Endodermal cell (in vitro differentiated cells): ENCODE measurements around the gene RGS6. TPM values are rescaled to one million over a fixed set of nuclear protein-coding genes. Genes with fewer than 3 reads are reported as not detected.
A peak's percentile ranks its signal among the peaks of the same experiment; 100 is the strongest.

Experiments used
- DNase-seq: peaks from one replicate; pipeline ENCODE4 v3.0.0-alpha.2; 2017
- H3K27ac ChIP-seq: 2 replicates; pipeline ENCODE4 v1.5.1; 2013; ENCODE audit warnings: mild to moderate bottlenecking, low read depth, low read length, moderate library complexity
- H3K27me3 ChIP-seq: 2 replicates; pipeline ENCODE4 v1.6.1; 2013; ENCODE audit warnings: mild to moderate bottlenecking, low read length, moderate library complexity; ENCODE audit not compliant: insufficient read depth, control insufficient read depth, poor library complexity, severe bottlenecking
- H3K36me3 ChIP-seq: 2 replicates; pipeline ENCODE4 v1.7.0; 2013; ENCODE audit warnings: mild to moderate bottlenecking, low read length, moderate library complexity; ENCODE audit not compliant: control insufficient read depth, insufficient read depth
- H3K4me1 ChIP-seq: one replicate; pipeline ENCODE4 v1.7.0; 2013; ENCODE audit warnings: low read length; ENCODE audit not compliant: control insufficient read depth, insufficient read depth
- H3K4me3 ChIP-seq: 2 replicates; pipeline ENCODE4 v1.5.1; 2013; ENCODE audit warnings: mild to moderate bottlenecking, low read length, moderate library complexity
- H3K9ac ChIP-seq: 2 replicates; pipeline ENCODE4 v1.6.1; 2013; ENCODE audit warnings: mild to moderate bottlenecking, low read length, moderate library complexity; ENCODE audit not compliant: poor library complexity, severe bottlenecking; ENCODE audit errors: extremely low read depth
- H3K9me3 ChIP-seq: 2 replicates; pipeline ENCODE4 v1.6.1; 2013; ENCODE audit warnings: mild to moderate bottlenecking, low read length, moderate library complexity; ENCODE audit not compliant: control insufficient read depth
- H3K27ac Mint-ChIP-seq: 2 replicates; pipeline ENCODE4 v1.8.0; 2020; ENCODE audit warnings: mixed read lengths
- H3K27me3 Mint-ChIP-seq: 2 replicates; pipeline ENCODE4 v1.8.0; 2021; ENCODE audit warnings: mild to moderate bottlenecking, mixed read lengths; ENCODE audit not compliant: insufficient read depth
- H3K36me3 Mint-ChIP-seq: 2 replicates; pipeline ENCODE4 v1.8.0; 2020; ENCODE audit warnings: low read depth, mixed read lengths
- H3K4me1 Mint-ChIP-seq: 2 replicates; pipeline ENCODE4 v1.8.0; 2020; ENCODE audit warnings: mixed read lengths
- H3K4me3 Mint-ChIP-seq: 2 replicates; pipeline ENCODE4 v1.8.0; 2020; ENCODE audit warnings: mild to moderate bottlenecking, moderate library complexity, mixed read lengths
- H3K9me3 Mint-ChIP-seq: 2 replicates; pipeline ENCODE4 v1.8.0; 2020; ENCODE audit warnings: mild to moderate bottlenecking, mixed read lengths
- CTCF ChIP-seq: fragments of 200-600 bp; sonication (generic); conservative IDR thresholded peaks from 2 replicates; pipeline ENCODE4 v1.5.0; 2021; ENCODE audit warnings: antibody characterized with exemption, mild to moderate bottlenecking
- WGBS, 2 experiments: methylation state at CpG; one replicate each; pipeline versions ENCODE4 v1.1.5 to v1.1.7; 2013; ENCODE audit warnings: missing lambda C conversion rate in 2 of 2, mixed read lengths in 1 of 2; ENCODE audit not compliant: insufficient coverage in 1 of 2, insufficient read length in 1 of 2; 5-methylcytosine and 5-hydroxymethylcytosine counted together
- total RNA-seq, 2 donors: library from RNA; stranded (reverse); fragmentation: NEBNext Ultra II Directional in 1 of 2; extraction: Animal tissue kit (Norgen Biotek cat#: 25700) in 1 of 2; gene quantifications; 2 replicates in 1 of 2; 3 replicates in 1 of 2; pipeline ENCODE4 v1.2.1, GENCODE V29; 2021

RGS6 gene
- total RNA-seq, 2 donors from 2014 or later: 10.1 to 16.3 TPM

DNA sequence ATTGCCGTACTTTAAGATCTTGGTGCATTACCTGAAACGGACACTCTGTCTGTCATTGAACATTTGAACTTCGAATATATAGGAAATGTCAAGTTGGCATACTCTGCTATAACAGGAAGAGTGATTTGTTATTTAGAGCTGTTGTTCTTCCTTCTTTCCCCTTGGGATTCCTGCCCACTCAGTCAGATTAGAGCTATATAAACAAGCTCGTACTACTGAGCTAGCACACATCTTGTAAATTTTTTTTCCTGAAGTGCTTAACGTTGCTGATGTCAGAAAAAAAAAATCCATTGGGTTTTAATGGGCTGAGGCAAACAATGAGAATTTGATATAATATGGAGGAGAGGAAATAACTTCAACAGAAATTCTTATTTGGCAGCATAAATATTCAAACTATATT lies 26.8 kb downstream of the RGS6 start:
- Mint-ChIP-seq H3K27me3 (no peaks in the 10 kb centered on the region), H3K4me3 (no peak overlapping the region), H3K27ac (no peak overlapping the region), H3K9me3 (peaks cover 2% of the 10 kb centered on the region), H3K4me1 (peaks cover 39% of the 10 kb centered on the region), H3K36me3 (peaks cover 4% of the 10 kb centered on the region)
- no peak for DNase-seq
- TF ChIP-seq CTCF: no peak
- Histone ChIP-seq H3K27me3 (no peaks in the 10 kb centered on the region), H3K4me1 (peaks cover 5% of the 10 kb centered on the region), H3K9me3 (peaks cover 7% of the 10 kb centered on the region), H3K9ac (no peak overlapping the region), H3K27ac (no peak overlapping the region), H3K4me3 (no peak overlapping the region), H3K36me3 (peaks cover 4% of the 10 kb centered on the region)
- 81 to 90% methylated on average over 2 to 5 of the region's 5 CpGs for WGBS, 2 experiments

DNA sequence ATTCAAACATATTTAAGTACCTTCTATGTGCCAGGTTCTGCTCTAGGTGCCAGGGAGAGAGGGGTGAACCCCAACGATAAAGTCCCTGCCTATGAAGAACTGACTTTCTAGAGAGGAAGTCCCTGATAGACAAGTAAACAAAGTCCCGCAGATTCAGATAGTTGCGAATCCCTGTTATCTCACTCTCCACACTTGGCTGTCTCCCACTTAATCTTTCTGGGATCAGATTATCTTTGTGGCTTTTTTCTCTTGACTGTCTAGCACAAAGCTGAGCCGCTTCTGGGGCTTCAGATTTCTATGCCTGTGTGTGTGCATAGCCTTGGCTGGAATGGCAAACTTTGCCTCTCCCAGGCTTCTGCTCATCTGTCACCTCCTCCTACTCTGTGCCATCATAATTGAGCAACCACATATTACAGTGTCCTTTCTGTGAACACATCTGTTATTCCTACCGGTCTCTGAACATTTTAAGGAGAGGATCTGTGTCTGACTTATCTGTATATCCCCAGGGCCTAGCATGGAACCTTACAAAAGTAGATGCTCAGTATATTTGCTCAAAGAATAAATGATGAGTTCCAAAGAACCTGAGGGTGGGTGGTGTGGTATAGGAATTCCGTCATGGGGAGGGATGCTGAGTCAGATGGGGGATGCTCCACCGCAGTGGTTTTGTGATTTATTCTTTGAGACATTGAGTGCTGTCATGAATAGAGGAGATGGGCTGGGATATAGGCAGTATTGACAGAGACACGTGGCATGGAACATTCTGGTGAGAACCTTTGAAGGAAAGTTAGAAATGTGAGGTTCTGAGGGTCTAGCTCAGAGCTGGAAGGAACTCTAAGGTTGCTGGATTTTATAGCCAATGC lies 28.5 kb downstream of the RGS6 start:
- H3K36me3 ChIP-seq: peaks cover 4% of the 10 kb centered on the region
- Mint-ChIP-seq H3K27ac (peak overlapping the region; percentile 4), H3K9me3 (no peaks in the 10 kb centered on the region), H3K36me3 (peaks cover 4% of the 10 kb centered on the region), H3K4me1 (peaks cover 38% of the 10 kb centered on the region), H3K4me3 (no peak overlapping the region), H3K27me3 (no peaks in the 10 kb centered on the region)
- H3K9me3 ChIP-seq: peaks cover 4% of the 10 kb centered on the region
- DNase-seq: no peak
- no peak for TF ChIP-seq CTCF
- no peak overlapping the region for H3K9ac ChIP-seq
- H3K27ac ChIP-seq: no peak overlapping the region
- no peaks in the 10 kb centered on the region for H3K27me3 ChIP-seq
- peak overlapping the region; percentile 42 for H3K4me3 ChIP-seq
- H3K4me1 ChIP-seq: peaks cover 8% of the 10 kb centered on the region
- WGBS, 2 experiments: 81% methylated on average over 7 to 8 of the region's 8 CpGs

- Histone ChIP-seq H3K36me3 (peaks cover 4% of the 10 kb centered on the region), H3K4me3 (peak overlapping the region; percentile 42), H3K9ac (no peak overlapping the region), H3K9me3 (no peaks in the 10 kb centered on the region), H3K27ac (no peak overlapping the region), H3K4me1 (peaks cover 8% of the 10 kb centered on the region), H3K27me3 (no peaks in the 10 kb centered on the region)
- Mint-ChIP-seq H3K36me3 (no peaks in the 10 kb centered on the region), H3K9me3 (no peaks in the 10 kb centered on the region), H3K4me3 (no peak overlapping the region), H3K27ac (no peak overlapping the region), H3K27me3 (no peaks in the 10 kb centered on the region), H3K4me1 (peaks cover 37% of the 10 kb centered on the region)
- no peak for DNase-seq
- TF ChIP-seq CTCF: no peak
- 83% methylated on average over 2 of the region's 4 CpGs; no CpG with 5 or more reads in 1 of the 2 experiments for WGBS, 2 experiments
Measured at GRCh38 chr14:71961972-71962371, 29.7 kb downstream of the RGS6 start.
